Activated CD8-positive, alpha-beta T cell treated with anti-CD3 and anti-CD28 coated beads for 36 hours (primary cell): Measurements from ENCODE around the gene HNRNPU. TPM values are rescaled to one million over a fixed set of nuclear protein-coding genes. Genes with fewer than 3 reads are reported as not detected.

Experiments used
- ATAC-seq: fragments of 200-7000 bp; cut with Tn5 transposase; one replicate; pipeline ENCODE4 v1.10.0; 2021; ENCODE audit warnings: mild to moderate bottlenecking, moderate library complexity
- CTCF ChIA-PET: fragments of 350-600 bp; sonication (Branson Sonifier 250); formaldehyde crosslinking; loops from one replicate; lab custom pipeline; 2021; ENCODE audit warnings: antibody characterized with exemption; lab: Charles Lee
- POLR2A ChIA-PET: fragments of 350-600 bp; sonication (Branson Sonifier 250); formaldehyde crosslinking; loops from one replicate; lab custom pipeline; 2021; ENCODE audit warnings: antibody characterized with exemption; lab: Charles Lee
- DNase-seq: peaks from one replicate; pipeline ENCODE4 v3.0.0-alpha.2; 2020
- H3K27ac Mint-ChIP-seq: one replicate; pipeline ENCODE4 v1.8.0; 2021; ENCODE audit warnings: mild to moderate bottlenecking, mixed read lengths
- H3K27me3 Mint-ChIP-seq: one replicate; pipeline ENCODE4 v1.8.0; 2021; ENCODE audit warnings: mixed read lengths
- H3K36me3 Mint-ChIP-seq: one replicate; pipeline ENCODE4 v1.8.0; 2021; ENCODE audit warnings: low read depth, mixed read lengths
- H3K4me1 Mint-ChIP-seq: one replicate; pipeline ENCODE4 v1.8.0; 2021; ENCODE audit warnings: low read depth, mixed read lengths
- H3K4me3 Mint-ChIP-seq: one replicate; pipeline ENCODE4 v1.8.0; 2021; ENCODE audit warnings: mild to moderate bottlenecking, moderate library complexity, mixed read lengths
- H3K9me3 Mint-ChIP-seq: one replicate; pipeline ENCODE4 v1.8.0; 2021; ENCODE audit warnings: mixed read lengths
- CTCF ChIP-seq: fragments of 200-600 bp; IDR thresholded peaks from one replicate; pipeline ENCODE4 v1.8.0; 2022; ENCODE audit warnings: antibody characterized with exemption, mild to moderate bottlenecking
- intact Hi-C: fragments of 100-400 bp; cut with micrococcal nuclease; formaldehyde crosslinking; loops from one replicate; pipeline ENCODE4 v1.10.0; 2022
- total RNA-seq, 2 experiments: library from RNA; stranded (reverse); gene quantifications; one replicate each; pipeline ENCODE4 v1.2.3, GENCODE V29; 2021

The HNRNPU gene
- total RNA-seq, 2 experiments from 2014 or later: 469 to 474 TPM

DNA sequence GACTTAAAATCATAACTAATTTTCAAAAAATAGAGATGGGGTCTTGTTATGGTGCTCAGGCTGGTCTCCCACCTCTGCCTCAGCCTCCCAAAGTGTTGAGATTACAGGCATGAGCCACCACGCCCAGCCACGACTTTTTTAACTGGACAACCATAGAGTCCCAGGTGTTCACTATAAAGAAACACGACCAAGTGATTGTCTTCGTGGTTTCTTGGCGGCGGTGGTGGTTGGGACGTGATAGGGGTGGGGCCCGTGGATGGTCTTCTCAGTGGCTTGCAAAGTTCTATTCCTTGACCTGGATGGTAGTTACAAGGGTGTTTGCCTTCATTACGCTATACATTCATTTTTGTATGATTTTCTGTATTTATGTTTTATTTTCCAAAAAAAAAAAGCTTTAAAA, 63.5 kb downstream of the HNRNPU start:
- H3K36me3 Mint-ChIP-seq: no peaks in the 10 kb centered on the region
- DNase-seq (no peak), ATAC-seq (peak; percentile 15)
- CTCF ChIA-PET: interaction anchor here (0.6 to 4.3 kb wide), 29 partner anchors 8 to 257 kb away, joined by 3 to 78 read pairs (median 5); partner anchors contain the start of gene COX20
- H3K4me1 Mint-ChIP-seq: peaks cover 4% of the 10 kb centered on the region
- no peak for TF ChIP-seq CTCF
- H3K9me3 Mint-ChIP-seq: no peaks in the 10 kb centered on the region
- no peak overlapping the region for H3K4me3 Mint-ChIP-seq
- intact Hi-C loops: loop anchor here (2.0 kb wide), 1 partner anchor 242 kb away; no protein-coding TSS in a partner anchor
- no peak overlapping the region for H3K27ac Mint-ChIP-seq
- POLR2A ChIA-PET: interaction anchor here (0.6 to 0.9 kb wide), 2 partner anchors 12 to 164 kb away, joined by 3 read pairs; no protein-coding TSS in a partner anchor
- H3K27me3 Mint-ChIP-seq: no peaks in the 10 kb centered on the region

Other genes starting within 250 kb of the HNRNPU start
- 10 to 100 TPM; 30.4 to 31.1 TPM for gene DESI2, start 211.4 kb downstream of the HNRNPU start, total RNA-seq
- 10 to 100 TPM; 33.1 to 34.7 TPM for gene COX20, start 28.9 kb downstream of the HNRNPU start, total RNA-seq